ENCODE measurements around the gene SDSL.

Gene SDSL

DNA sequence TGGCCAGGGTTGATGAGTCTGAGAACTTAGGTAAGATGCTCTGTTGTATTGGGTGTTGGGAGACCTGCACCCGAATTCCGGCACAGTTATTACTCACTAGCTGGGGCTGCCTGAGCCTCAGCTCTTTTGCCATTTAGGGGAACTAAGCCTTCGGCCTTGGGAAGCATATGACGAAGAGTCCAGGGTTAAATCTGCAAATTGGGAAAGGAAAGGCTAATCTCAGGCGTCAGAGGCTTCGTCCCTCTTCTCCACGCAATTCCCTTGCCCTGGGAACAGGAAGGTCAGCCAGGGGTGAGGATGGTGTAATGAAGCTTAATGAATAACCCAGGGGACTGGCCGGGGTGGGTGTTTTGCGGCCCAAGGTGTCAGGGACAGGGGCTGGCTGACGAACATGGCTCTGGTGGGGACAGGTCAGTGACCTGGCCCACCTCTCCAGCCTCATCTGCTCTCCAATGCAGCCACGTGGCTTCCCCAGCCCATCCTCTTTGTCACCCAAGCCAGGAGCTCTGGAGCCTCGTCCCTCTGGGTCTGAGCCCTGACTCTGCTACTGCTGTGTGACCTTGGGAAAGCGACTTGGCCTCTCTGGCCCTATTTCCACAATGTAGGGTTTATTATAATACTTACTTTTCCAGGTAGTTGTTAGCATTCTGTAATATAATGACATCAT is 3.8 kb upstream of the SDSL start:
- Mint-ChIP-seq H3K27ac (no peak overlapping the region), H3K4me3 (no peak overlapping the region), H3K36me3 (ENCODE audit: insufficient read depth) (no peaks in the 10 kb centered on the region), H3K4me1 (ENCODE audit: low read depth in 2 of 2) (peaks cover 6 to 7% of the 10 kb centered on the region in 2 donors), H3K9me3 (no peaks in the 10 kb centered on the region), H3K27me3 (peaks cover 35 to 68% of the 10 kb centered on the region in 2 donors)
- no peak for DNase-seq
- no peak for ATAC-seq (replicated peaks)

DNA sequence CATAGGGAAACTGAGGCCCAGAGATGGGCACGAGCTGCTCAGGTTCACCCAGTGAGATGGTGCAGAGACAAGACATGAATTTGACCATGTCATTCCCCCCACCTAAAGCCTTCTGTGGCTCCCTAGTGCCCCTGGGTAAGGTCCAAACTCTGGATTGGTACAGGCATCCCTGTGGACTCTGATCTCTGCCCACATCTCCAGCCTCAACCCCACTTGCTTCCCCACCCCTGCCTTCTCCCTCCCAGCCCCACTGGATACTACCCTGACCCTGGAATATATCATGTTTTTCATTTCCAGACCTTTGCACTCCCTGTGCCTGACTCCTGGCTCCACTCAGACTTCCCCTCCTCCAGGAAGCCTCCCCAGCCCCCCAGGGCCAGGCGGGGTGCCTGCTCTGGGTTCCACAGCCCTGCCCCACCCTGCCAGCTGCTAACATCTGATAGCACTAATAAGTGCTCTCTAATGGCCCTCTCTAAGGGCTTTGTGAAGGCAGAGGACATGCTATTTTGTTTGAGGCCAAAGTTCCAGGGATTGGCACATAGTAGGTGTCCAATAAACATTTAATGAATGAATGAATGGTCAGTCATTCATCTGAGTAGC is 1.1 kb upstream of the SDSL start:
- no peak for ATAC-seq (replicated peaks)
- H3K9me3 Mint-ChIP-seq = no peaks in the 10 kb centered on the region

DNA sequence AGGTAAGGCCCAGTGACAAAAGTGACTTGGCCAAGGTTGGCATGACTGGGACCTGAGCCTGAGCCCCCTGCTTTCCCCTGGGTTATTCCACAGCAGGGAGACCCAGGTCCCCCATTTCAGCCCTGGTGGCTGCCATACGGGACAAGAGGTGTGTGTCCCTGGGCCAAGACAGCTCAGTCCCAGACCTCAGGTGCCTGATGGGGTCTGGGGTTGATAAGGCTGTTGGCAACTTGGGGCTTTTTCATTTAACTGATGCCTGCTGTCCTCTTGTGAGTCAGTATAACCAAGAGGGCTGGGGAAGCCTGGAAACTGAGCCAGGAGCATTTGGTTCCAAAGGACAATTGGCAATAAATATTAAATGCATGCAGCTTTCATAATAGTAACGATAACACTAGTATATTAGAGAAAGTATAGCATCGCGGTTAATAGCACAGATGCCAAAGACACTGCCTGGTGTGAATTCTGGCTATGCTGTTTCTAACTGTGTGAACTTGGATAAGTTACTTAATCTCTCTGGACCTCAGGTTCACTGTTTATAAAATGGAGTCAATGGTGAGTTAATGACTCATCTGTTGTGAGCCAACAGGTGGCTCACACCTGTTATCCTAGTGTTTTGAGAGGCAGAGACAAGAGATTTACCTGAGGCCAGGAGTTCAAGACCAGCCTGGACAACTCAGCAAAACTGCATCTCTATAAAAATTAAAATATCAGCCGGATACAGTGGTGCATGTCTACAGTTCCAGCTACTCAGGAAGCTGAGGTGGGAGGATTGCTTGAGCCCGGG is 898 bp downstream of the SDSL start:
- Mint-ChIP-seq H3K4me1 (ENCODE audit: low read depth in 2 of 2) (peaks cover 6 to 7% of the 10 kb centered on the region in 2 donors), H3K27ac (peak overlapping the region in 1 of 2 donors; percentile 94), H3K9me3 (no peaks in the 10 kb centered on the region), H3K36me3 (ENCODE audit: insufficient read depth) (no peaks in the 10 kb centered on the region), H3K27me3 (peaks cover 12 to 58% of the 10 kb centered on the region in 2 donors), H3K4me3 (peak overlapping the region in 1 of 2 donors; percentile 92)
- ATAC-seq (replicated peaks) = no peak
- no peak for DNase-seq

More for the DNA sequence above, 1.1 kb upstream of the SDSL start:
- H3K27me3 Mint-ChIP-seq = peaks cover 17 to 60% of the 10 kb centered on the region in 2 donors
- H3K4me1 Mint-ChIP-seq (ENCODE audit: low read depth in 2 of 2) = peaks cover 6 to 7% of the 10 kb centered on the region in 2 donors
- H3K4me3 Mint-ChIP-seq = no peak overlapping the region
- H3K36me3 Mint-ChIP-seq (ENCODE audit: insufficient read depth) = no peaks in the 10 kb centered on the region
- H3K27ac Mint-ChIP-seq = no peak overlapping the region
- DNase-seq = no peak

DNA sequence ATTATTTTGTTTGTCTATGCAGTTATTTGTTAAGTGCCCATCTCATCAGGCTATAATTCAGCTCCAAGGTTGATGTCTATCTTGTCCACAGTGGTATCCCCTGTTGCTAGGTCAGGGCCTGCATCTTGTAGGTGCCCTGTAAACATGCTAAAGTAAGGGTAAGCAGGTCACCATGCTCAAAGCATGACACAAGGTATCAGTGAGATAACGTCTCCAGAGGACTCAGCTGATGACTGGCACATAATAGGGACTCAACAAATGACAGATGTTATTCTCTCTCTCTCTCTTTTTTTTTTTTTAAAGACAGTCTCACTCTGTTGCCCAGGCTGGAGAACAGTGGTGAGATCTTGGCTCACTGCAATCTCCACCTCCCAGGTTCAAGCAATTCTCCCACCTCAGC is 2.3 kb downstream of the SDSL start:
- Mint-ChIP-seq H3K4me1 (ENCODE audit: low read depth in 2 of 2) (peaks cover 6 to 7% of the 10 kb centered on the region in 2 donors), H3K9me3 (no peaks in the 10 kb centered on the region), H3K36me3 (ENCODE audit: insufficient read depth) (no peaks in the 10 kb centered on the region), H3K27me3 (peaks cover 5 to 53% of the 10 kb centered on the region in 2 donors), H3K4me3 (peak overlapping the region in 1 of 2 donors; percentile 44), H3K27ac (no peak overlapping the region)
- DNase-seq (no peak), ATAC-seq (replicated peaks) (no peak)

DNA sequence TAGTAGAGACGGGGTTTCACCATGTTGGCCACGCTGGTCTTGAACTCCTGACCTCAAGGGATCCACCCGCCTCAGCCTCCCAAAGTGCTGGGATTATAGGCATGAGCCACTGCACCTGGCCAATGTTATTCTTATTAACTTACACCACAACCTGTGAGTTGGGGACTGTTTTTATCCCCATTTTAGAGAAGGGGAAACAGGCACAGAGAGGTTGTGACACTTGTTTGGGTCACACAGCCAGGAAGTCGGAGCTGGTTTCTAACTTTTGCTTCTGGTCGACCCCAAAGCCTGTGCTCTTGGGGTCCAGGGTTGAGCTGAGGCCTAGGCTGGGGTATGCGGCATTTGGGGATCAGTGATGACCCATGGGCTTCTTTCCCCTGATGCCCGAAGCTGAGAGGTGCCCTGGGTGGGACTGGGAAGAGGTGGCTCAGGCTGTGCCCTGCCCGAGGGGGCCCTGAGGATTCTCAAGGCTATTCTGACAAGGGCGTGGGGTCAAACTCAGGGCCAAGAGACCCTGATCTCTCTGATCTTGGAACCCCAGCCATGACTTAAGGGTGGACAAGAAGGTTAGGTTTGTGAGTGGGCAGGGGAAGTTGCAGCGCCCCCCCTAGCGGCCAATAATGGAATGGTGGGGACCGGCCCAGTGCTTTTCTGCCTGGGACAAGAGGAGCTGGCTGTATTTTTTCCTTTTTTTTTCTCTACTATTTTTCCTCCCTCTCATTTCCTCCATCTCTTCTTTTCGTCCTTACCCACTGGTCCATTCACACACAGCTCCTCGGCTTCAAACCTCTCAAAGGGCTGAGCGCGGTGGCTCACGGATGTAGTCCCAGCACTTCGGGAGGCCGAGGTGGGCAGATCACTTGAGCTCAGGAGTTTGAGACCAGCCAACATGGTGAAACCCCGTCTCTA is 3.0 kb downstream of the SDSL start:
- Mint-ChIP-seq H3K4me3 (no peak overlapping the region), H3K4me1 (ENCODE audit: low read depth in 2 of 2) (peaks cover 6 to 7% of the 10 kb centered on the region in 2 donors), H3K27me3 (peaks cover 5 to 56% of the 10 kb centered on the region in 2 donors), H3K27ac (no peak overlapping the region), H3K9me3 (no peaks in the 10 kb centered on the region), H3K36me3 (ENCODE audit: insufficient read depth) (no peaks in the 10 kb centered on the region)
- ATAC-seq (replicated peaks) = peak; percentile 37
- DNase-seq = peak; percentile 27 to 48 (median 44)

DNA sequence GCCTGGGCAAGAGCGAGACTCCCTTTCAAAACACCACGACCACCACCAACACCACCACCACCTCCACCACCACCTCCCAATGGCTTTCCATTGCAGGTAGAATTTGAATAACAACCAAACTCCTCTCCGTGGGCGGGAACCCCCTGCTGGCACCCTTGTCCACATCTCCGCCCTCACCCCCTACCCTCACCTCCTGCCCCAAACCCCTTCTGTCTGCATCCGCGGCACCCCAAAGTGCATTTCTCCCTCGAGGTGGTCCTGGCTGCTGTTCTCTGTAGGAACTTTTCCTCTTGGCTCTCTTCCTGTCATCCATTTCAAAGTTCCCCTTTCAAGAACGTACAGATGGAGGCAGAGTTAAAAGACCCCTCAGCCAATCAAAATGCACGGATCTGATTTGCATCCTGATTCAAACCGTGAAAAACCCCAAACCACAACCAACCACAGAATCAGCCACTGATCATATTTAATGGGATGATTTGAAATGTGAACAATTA is 3.8 kb downstream of the SDSL start:
- no peak for DNase-seq
- Mint-ChIP-seq H3K36me3 (ENCODE audit: insufficient read depth) (no peaks in the 10 kb centered on the region), H3K4me1 (ENCODE audit: low read depth in 2 of 2) (peaks cover 6 to 7% of the 10 kb centered on the region in 2 donors), H3K27ac (no peak overlapping the region), H3K27me3 (peaks cover 0 to 56% of the 10 kb centered on the region in 2 donors), H3K4me3 (no peak overlapping the region), H3K9me3 (no peaks in the 10 kb centered on the region)
- ATAC-seq (replicated peaks) = no peak

DNA sequence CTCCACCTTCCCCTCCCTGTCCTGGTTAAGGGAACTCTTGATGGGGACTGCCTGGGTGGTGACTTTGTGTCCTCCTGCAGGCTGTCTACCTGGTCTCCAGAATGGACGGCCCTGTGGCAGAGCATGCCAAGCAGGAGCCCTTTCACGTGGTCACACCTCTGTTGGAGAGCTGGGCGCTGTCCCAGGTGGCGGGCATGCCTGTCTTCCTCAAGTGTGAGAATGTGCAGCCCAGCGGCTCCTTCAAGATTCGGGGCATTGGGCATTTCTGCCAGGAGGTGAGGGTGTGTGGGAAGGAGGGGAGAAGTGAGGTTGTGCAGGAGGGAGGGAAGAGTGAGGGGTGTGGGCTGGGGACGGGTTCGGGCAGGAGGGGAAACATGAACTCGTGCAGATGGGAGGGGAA is 5.7 kb downstream of the SDSL start:
- Mint-ChIP-seq H3K9me3 (no peaks in the 10 kb centered on the region), H3K4me1 (ENCODE audit: low read depth in 2 of 2) (no peaks in the 10 kb centered on the region), H3K27ac (no peak overlapping the region), H3K36me3 (ENCODE audit: insufficient read depth) (no peaks in the 10 kb centered on the region), H3K4me3 (no peak overlapping the region), H3K27me3 (peaks cover 8 to 49% of the 10 kb centered on the region in 2 donors)
- ATAC-seq (replicated peaks) (no peak), DNase-seq (no peak)

DNA sequence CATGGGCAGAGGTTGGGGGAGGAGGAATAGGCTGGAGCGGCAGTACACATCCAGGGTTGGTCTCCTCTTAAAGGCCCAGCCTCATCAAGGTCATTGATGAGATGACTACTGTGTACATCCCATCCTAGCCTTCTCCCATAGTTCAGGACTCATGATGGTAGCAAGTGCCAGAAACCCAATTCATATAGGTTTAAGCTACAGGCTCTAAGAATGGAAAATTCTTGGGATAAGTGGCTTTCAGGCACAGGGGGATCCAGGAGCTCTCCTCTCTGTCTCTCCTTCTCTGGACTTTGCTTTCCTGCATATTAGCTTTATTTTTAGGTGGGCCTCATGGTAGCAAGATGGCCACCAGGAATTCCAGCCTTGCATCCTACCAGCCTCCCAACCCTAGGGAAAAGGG is 6.3 kb downstream of the SDSL start:
- DNase-seq = no peak
- Mint-ChIP-seq H3K4me3 (no peak overlapping the region), H3K27me3 (peaks cover 8 to 54% of the 10 kb centered on the region in 2 donors), H3K27ac (no peak overlapping the region), H3K36me3 (ENCODE audit: insufficient read depth) (no peaks in the 10 kb centered on the region), H3K4me1 (ENCODE audit: low read depth in 2 of 2) (no peaks in the 10 kb centered on the region), H3K9me3 (no peaks in the 10 kb centered on the region)
- no peak for ATAC-seq (replicated peaks)

DNA sequence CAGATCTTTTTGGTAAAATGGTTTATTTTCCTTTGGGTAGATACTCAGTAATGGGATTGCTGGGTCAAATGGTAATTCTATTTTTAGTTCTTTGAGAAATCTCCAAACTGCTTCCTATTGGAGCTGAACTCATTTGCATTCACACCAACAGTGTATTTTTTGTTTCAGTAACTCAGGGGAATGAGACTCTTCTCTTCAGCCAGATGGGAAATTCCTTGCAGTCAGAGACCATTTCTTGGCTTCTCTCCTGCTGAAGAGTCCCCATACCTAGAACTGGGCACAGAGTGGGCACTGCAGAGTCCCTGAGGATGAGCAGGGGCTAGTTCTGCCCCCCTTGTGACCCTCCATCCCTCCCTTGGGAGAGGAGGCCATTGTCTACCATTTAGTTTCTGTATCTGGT is 10.8 kb downstream of the SDSL start:
- no peak for DNase-seq
- Mint-ChIP-seq H3K4me1 (ENCODE audit: low read depth in 2 of 2) (no peaks in the 10 kb centered on the region), H3K27me3 (peaks cover 8 to 33% of the 10 kb centered on the region in 2 donors), H3K4me3 (no peak overlapping the region), H3K9me3 (no peaks in the 10 kb centered on the region), H3K36me3 (ENCODE audit: insufficient read depth) (no peaks in the 10 kb centered on the region), H3K27ac (no peak overlapping the region)
- no peak for ATAC-seq (replicated peaks)

DNA sequence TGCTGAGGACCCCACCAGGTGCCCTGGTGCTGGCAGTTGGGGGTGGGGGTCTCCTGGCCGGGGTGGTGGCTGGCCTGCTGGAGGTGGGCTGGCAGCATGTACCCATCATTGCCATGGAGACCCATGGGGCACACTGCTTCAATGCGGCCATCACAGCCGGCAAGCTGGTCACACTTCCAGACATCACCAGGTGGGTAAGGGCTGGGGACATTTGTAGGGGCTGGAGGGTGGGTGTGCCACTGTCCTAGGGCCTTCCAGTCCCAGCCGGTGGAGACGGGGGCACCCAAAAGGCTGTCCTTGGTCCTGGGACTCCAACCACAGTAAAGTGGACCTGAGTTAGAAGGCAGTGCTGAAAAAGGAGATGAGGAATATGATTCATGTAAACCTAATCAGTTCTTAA is 13.2 kb downstream of the SDSL start:
- H3K27me3 Mint-ChIP-seq = peaks cover 8 to 22% of the 10 kb centered on the region in 2 donors
- no peak for ATAC-seq (replicated peaks)
- H3K36me3 Mint-ChIP-seq (ENCODE audit: insufficient read depth) = no peaks in the 10 kb centered on the region
- no peak overlapping the region for H3K27ac Mint-ChIP-seq
- no peak for DNase-seq
- H3K9me3 Mint-ChIP-seq = no peaks in the 10 kb centered on the region
- no peaks in the 10 kb centered on the region for H3K4me1 Mint-ChIP-seq (ENCODE audit: low read depth in 2 of 2)
- H3K4me3 Mint-ChIP-seq = no peak overlapping the region

DNA sequence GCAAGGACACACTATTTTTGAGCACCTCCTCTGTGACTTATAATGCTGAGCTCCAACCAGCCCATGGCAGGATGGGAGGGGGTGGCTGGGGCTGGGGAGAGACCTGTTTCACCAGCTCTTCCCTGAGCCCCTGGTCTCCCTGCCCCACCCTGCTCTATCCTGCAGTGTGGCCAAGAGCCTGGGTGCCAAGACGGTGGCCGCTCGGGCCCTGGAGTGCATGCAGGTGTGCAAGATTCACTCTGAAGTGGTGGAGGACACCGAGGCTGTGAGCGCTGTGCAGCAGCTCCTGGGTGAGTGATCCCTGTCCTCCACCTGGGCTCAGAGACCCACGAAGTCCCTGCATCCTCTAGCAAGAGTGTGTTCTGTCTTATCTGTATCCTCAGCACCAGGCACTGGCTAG is 14.4 kb downstream of the SDSL start:
- no peak for DNase-seq
- Mint-ChIP-seq H3K27ac (no peak overlapping the region), H3K27me3 (peaks cover 8 to 13% of the 10 kb centered on the region in 2 donors), H3K4me3 (no peak overlapping the region), H3K9me3 (no peaks in the 10 kb centered on the region), H3K4me1 (ENCODE audit: low read depth in 2 of 2) (no peaks in the 10 kb centered on the region), H3K36me3 (ENCODE audit: insufficient read depth) (no peaks in the 10 kb centered on the region)
- ATAC-seq (replicated peaks) = no peak

DNA sequence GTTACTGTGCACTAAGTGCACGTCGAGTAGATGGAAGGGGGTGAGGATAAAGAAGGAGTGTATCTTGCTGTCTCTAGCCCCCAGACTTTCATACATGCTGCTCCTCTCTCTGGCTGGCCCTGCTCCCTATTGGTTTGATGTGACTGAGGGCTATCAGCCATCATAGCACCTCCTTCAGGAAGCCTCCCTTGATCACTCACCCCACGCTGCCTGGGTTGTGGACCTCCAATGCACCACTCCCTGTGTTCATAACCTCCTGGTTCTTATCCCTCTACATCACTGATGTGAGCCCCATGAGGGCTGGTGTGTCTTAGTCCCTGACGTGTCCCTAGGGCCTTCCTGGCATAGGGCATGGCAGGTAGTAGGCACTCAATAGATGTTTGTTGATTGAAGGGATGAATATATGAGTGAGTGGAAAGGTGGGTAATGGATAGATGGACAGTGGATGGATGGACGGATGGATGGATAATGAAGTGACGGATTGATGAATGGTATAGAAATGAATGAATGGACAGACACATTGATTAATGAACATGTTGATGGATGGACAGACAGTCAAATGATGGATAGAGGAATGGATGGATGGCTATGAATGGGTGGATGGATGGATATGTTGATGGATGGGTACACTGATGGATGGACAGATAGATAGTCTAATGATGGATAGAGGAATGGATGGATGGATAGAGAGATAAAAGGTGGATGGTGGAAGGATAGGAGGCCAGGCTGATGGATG is 15.0 kb downstream of the SDSL start:
- ATAC-seq (replicated peaks) (no peak), DNase-seq (no peak)
- H3K36me3 Mint-ChIP-seq (ENCODE audit: insufficient read depth) = no peaks in the 10 kb centered on the region
- H3K9me3 Mint-ChIP-seq = no peaks in the 10 kb centered on the region
- H3K4me1 Mint-ChIP-seq (ENCODE audit: low read depth in 2 of 2) = no peaks in the 10 kb centered on the region
- H3K27me3 Mint-ChIP-seq = peaks cover 7 to 12% of the 10 kb centered on the region in 2 donors
- no peak overlapping the region for H3K4me3 Mint-ChIP-seq
- no peak overlapping the region for H3K27ac Mint-ChIP-seq
